Measurements from ENCODE around the gene MDC1.

MDC1 gene

DNA sequence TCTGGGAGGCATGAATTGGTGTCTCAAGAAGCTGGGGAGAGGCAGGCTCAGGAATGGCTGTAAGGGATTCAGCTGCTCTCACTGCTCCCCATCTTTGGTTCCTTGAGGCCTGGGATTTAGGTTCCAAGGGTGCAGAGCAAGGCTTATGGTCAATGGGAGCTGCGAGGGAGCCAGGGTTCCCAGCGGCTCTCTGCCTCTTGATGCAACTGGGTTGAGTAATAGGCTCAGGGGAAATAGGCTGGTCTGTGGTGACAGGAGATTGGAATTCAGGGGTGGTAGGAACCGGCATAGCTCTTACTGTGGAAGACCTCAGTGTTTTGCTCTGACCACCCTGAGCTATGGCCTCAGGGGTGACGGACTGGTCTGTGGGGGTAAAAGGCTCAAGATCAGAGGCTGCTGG, 13.3 kb downstream of the MDC1 start:
- DNase-seq, result no peak
- no peak overlapping the region for H3K4me3 ChIP-seq (ENCODE audit: low read depth, low read length)
- H3K27ac ChIP-seq, result no peak overlapping the region
- no peaks in the 10 kb centered on the region for H3K27me3 ChIP-seq (replicated peaks)
- in situ Hi-C loops (cut with HindIII; ENCODE audit: low pct_ligation_motif_present, low sequenced_read_pairs), result no loop called here
- TF ChIP-seq, protein P1, sequence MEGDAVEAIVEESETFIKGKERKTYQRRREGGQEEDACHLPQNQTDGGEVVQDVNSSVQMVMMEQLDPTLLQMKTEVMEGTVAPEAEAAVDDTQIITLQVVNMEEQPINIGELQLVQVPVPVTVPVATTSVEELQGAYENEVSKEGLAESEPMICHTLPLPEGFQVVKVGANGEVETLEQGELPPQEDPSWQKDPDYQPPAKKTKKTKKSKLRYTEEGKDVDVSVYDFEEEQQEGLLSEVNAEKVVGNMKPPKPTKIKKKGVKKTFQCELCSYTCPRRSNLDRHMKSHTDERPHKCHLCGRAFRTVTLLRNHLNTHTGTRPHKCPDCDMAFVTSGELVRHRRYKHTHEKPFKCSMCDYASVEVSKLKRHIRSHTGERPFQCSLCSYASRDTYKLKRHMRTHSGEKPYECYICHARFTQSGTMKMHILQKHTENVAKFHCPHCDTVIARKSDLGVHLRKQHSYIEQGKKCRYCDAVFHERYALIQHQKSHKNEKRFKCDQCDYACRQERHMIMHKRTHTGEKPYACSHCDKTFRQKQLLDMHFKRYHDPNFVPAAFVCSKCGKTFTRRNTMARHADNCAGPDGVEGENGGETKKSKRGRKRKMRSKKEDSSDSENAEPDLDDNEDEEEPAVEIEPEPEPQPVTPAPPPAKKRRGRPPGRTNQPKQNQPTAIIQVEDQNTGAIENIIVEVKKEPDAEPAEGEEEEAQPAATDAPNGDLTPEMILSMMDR (IDR thresholded peaks at IDR 0.05; ENCODE audit: low read depth, low read length, missing control alignments), result no peak
- H3K36me3 ChIP-seq (replicated peaks), result peaks cover 10% of the 10 kb centered on the region

DNA sequence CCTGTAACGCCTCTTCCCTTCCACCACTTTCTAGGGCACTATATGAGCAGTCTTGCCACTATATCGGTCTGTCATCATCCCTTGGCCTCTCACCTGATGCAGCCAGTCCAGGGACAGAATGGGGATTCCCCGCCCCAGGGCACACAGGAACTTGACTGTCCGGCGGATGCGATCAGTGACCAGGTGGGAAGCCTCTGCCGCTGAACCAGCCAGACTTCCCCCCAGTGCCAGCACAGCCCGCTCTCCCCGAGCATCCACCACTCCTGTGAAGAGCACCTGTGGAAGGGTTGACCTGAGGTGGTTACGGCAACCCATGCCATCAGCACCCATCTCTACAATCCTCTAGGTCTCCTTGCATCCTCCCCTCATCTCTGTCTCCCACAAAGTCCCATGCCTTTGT, 14.1 kb downstream of the MDC1 start:
- peaks cover 10% of the 10 kb centered on the region for H3K36me3 ChIP-seq (replicated peaks)
- H3K27me3 ChIP-seq (replicated peaks), result no peaks in the 10 kb centered on the region
- DNase-seq, result no peak
- H3K27ac ChIP-seq, result no peak overlapping the region
- H3K4me3 ChIP-seq (ENCODE audit: low read depth, low read length), result no peak overlapping the region
- in situ Hi-C loops (cut with HindIII; ENCODE audit: low pct_ligation_motif_present, low sequenced_read_pairs), result no loop called here
- TF ChIP-seq, protein P1 (IDR thresholded peaks at IDR 0.05; ENCODE audit: low read depth, low read length, missing control alignments), result no peak

DNA sequence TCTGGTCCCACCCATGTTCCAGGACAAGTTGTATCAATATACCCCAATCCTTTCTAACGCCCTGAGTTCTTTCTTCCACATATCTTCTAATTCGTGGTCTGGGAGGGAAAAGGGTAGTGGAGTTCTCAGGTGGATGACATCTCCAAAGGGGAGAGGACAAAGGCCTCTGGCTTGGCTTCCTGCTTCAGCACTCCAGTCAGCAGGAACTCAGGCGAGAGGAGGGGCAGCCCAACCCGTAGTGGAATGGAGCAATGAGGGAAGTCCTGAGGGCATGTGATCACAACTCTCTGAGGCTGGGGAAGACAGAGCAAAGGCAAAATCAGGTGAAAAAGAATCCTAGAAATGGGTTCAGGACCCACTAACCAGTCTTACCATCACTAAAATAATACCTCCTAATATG, 16.7 kb downstream of the MDC1 start:
- Histone ChIP-seq H3K36me3 (replicated peaks) (peaks cover 10% of the 10 kb centered on the region), H3K27ac (no peak overlapping the region), H3K4me3 (ENCODE audit: low read depth, low read length) (no peak overlapping the region), H3K27me3 (replicated peaks) (no peaks in the 10 kb centered on the region)
- no peak for DNase-seq
- TF ChIP-seq, protein P1 (IDR thresholded peaks at IDR 0.05; ENCODE audit: low read depth, low read length, missing control alignments), result no peak
- in situ Hi-C loops (cut with HindIII; ENCODE audit: low pct_ligation_motif_present, low sequenced_read_pairs), result no loop called here

DNA sequence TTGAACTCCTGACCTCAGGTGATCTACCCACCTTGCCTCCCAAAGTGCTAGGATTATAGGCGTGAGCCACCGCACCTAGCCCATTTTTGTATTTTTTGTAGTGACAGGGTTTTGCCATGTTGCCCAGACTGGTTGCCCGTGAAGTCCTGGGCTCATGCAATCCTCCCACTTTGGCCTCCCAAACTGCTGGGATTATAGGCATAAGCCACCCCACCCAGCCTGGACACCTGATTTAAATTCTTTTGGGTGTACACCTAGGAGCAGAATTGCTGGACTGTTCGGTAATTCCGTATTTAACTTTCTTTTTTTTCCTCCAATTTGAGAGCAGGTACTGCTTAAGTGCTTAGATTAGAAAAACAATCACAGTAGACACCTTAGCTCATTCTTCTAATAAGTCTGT, 20.6 kb downstream of the MDC1 start:
- Histone ChIP-seq H3K4me3 (ENCODE audit: low read depth, low read length) (no peak overlapping the region), H3K27ac (no peak overlapping the region), H3K36me3 (replicated peaks) (peaks cover 3% of the 10 kb centered on the region), H3K27me3 (replicated peaks) (no peaks in the 10 kb centered on the region)
- in situ Hi-C loops (cut with HindIII; ENCODE audit: low pct_ligation_motif_present, low sequenced_read_pairs), result no loop called here
- TF ChIP-seq, protein P1 (IDR thresholded peaks at IDR 0.05; ENCODE audit: low read depth, low read length, missing control alignments), result no peak
- DNase-seq, result no peak

DNA sequence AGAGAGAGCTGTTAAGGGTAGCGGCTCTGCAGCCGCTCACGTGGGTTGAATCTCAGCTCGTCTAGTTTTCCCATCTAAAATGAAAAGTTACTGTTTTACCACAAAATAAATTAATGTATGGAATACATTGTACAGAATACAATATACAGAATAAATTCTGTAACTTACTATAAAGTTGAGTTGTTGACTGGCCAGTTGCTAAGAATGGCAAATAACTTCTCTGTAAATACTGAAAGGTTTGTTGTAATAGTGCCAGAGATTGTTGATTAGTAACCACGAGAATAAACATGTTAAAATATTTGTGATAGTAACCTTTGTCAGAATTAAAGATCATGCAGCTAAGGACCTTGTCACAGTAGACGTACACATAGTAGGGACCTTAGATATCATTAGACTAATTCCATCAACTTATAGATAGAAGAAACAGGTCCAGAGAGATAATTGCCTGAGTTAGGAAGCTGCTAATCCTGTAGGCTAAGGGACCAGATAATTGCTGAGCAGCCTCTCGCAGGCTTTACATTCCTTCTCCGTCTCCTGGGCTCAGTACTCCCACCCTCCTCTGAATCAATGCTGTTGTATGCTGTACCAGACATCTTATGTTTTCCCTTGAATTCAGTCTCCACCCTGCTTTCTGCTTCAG, 25.8 kb downstream of the MDC1 start:
- Histone ChIP-seq H3K27ac (peak overlapping the region; percentile 48), H3K36me3 (replicated peaks) (no peaks in the 10 kb centered on the region), H3K4me3 (ENCODE audit: low read depth, low read length) (peak overlapping the region; percentile 86), H3K27me3 (replicated peaks) (no peaks in the 10 kb centered on the region)
- DNase-seq, result no peak
- in situ Hi-C loops (cut with HindIII; ENCODE audit: low pct_ligation_motif_present, low sequenced_read_pairs), result no loop called here
- TF ChIP-seq, protein P1 (IDR thresholded peaks at IDR 0.05; ENCODE audit: low read depth, low read length, missing control alignments), result no peak
